Thoracic aorta (tissue), 2 donors: Measurements from ENCODE around the gene TOMM40L. TPM values are rescaled to one million over a fixed set of nuclear protein-coding genes. Genes with fewer than 3 reads are reported as not detected.
"Not testable (repeated sequence)": the region's sequence is repeated elsewhere in the genome, so short reads cannot be mapped to it uniquely, and the experiment has no call there.

Experiments
- ATAC-seq: fragments of 150-250 bp; one replicate; pipeline ENCODE4 v1.8.0; 2017; ENCODE audit warnings: low read depth; ENCODE audit not compliant: insufficient number of reproducible peaks, low FRiP score
- DNase-seq: peaks from one replicate; pipeline ENCODE4 v3.0.0-alpha.2; 2020; ENCODE audit warnings: low spot score
- H3K27ac ChIP-seq, 2 donors: fragments of 200-600 bp; sonication (generic); 1 replicate in 1 of 2; 2 replicates in 1 of 2; pipeline ENCODE4 v1.5.1; 2016; ENCODE audit warnings: mild to moderate bottlenecking in 2 of 2, moderate library complexity in 2 of 2
- H3K27me3 ChIP-seq: fragments of 200-600 bp; sonication (generic); replicated peaks from 2 replicates; pipeline ENCODE4 v1.6.0; 2016; ENCODE audit warnings: mild to moderate bottlenecking; ENCODE audit not compliant: insufficient read depth
- H3K36me3 ChIP-seq: fragments of 200-600 bp; sonication (generic); one replicate; pipeline ENCODE4 v1.5.1; 2016
- H3K4me1 ChIP-seq, 2 donors: fragments of 200-600 bp; sonication (generic); 1 replicate in 1 of 2; 2 replicates in 1 of 2; pipeline versions ENCODE4 v1.5.1 to v1.6.0; 2016; ENCODE audit warnings: low read depth in 2 of 2, mild to moderate bottlenecking in 1 of 2; ENCODE audit not compliant: control insufficient read depth in 1 of 2
- H3K4me3 ChIP-seq: fragments of 200-600 bp; sonication (generic); 2 replicates; pipeline ENCODE4 v1.5.1; 2016; ENCODE audit warnings: mild to moderate bottlenecking
- H3K9me3 ChIP-seq: fragments of 200-600 bp; sonication (generic); 2 replicates; pipeline ENCODE4 v1.5.1; 2016
- total RNA-seq, 2 donors: library from RNA; depleted of rRNA; stranded (reverse); fragments of >200 nt; gene quantifications; one replicate each; pipeline versions ENCODE4 v1.1.0 to v1.2.3, GENCODE V29; 2016
- TF ChIP-seq, protein P1 (sequence below): fragments of 200-600 bp; sonication (generic); IDR thresholded peaks from one replicate; pipeline ENCODE4 v1.5.1; 2019; ENCODE audit warnings: antibody characterized with exemption

Gene TOMM40L
- total RNA-seq, 2 donors from 2014 or later, result 12.8 to 13.4 TPM

DNA sequence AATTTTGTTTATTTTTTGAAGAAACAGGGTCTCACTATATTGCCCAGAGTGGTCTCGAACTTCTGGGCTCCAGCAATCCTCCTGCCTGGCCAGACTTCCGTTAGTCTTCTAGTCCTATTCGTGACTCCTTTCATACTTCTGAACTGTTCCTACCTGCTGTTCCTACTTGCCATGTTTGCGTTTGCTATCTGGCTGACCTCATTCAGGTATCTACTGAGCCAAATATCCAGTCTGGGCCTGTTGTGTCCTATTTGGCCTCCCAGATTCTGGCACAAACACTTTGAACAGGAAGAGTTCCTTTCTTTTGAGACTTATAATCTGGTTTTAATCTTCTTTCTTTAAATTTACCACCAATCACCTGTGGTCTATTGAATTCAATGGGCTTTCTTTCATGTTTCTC, 19.0 kb downstream of the TOMM40L start:
- H3K4me3 ChIP-seq, result no peak overlapping the region
- H3K27ac ChIP-seq, result no peak overlapping the region
- TF ChIP-seq, protein P1, sequence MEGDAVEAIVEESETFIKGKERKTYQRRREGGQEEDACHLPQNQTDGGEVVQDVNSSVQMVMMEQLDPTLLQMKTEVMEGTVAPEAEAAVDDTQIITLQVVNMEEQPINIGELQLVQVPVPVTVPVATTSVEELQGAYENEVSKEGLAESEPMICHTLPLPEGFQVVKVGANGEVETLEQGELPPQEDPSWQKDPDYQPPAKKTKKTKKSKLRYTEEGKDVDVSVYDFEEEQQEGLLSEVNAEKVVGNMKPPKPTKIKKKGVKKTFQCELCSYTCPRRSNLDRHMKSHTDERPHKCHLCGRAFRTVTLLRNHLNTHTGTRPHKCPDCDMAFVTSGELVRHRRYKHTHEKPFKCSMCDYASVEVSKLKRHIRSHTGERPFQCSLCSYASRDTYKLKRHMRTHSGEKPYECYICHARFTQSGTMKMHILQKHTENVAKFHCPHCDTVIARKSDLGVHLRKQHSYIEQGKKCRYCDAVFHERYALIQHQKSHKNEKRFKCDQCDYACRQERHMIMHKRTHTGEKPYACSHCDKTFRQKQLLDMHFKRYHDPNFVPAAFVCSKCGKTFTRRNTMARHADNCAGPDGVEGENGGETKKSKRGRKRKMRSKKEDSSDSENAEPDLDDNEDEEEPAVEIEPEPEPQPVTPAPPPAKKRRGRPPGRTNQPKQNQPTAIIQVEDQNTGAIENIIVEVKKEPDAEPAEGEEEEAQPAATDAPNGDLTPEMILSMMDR, result no peak
- no peaks in the 10 kb centered on the region for H3K9me3 ChIP-seq
- H3K27me3 ChIP-seq, result no peaks in the 10 kb centered on the region
- no peak for ATAC-seq
- no peaks in the 10 kb centered on the region for H3K36me3 ChIP-seq
- no peak for DNase-seq
- H3K4me1 ChIP-seq, result no peaks in the 10 kb centered on the region

DNA sequence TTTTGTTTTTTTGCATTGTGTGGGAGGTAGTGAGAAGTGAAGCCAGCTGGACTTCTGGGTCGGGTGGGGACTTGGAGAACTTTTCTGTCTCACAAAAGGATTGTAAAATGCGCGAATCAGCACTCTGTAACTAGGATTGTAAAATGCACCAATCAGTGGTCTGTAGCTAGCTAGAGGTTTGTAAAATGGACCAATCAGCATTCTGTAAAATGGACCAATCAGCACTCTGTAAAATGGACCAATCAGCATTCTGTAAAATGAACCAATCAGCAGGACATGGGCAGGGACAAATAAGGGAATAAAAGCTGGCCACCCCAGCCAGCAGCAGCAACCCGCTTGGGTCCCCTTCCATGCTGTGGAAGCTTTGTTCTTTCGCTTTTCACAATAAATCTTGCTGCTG, 24.2 kb downstream of the TOMM40L start:
- DNase-seq, H3K4me3 ChIP-seq: not testable (repeated sequence)

DNA sequence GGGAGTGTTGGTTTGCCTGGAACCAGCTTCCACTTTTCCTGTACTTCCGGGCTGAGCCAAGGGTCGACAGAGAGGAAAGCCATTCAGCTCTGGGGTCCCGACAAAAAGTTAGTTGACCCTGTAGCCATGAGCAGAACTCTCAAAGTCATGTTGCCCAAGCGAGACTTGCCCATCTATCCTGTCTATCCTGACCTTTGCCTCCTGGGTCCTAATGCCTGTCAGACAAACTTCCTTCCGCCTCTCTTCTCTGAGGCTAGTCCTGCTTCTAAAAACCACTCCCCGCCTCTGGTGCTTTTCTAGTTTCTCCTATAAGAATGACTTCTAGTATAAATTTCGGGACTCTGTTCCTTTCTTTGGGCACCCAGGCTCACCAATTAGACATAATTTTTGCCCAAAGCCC, 25.0 kb downstream of the TOMM40L start:
- Histone ChIP-seq H3K36me3 (no peaks in the 10 kb centered on the region), H3K27ac (no peak overlapping the region), H3K4me1 (no peaks in the 10 kb centered on the region), H3K9me3 (no peaks in the 10 kb centered on the region), H3K27me3 (no peaks in the 10 kb centered on the region), H3K4me3 (no peak overlapping the region)
- ATAC-seq, result no peak
- DNase-seq, result no peak
- TF ChIP-seq, protein P1, result no peak

More for the DNA sequence above, 24.2 kb downstream of the TOMM40L start:
- H3K36me3 ChIP-seq, H3K9me3 ChIP-seq, ATAC-seq, H3K27ac ChIP-seq, H3K27me3 ChIP-seq, H3K4me1 ChIP-seq: not testable (repeated sequence)

DNA sequence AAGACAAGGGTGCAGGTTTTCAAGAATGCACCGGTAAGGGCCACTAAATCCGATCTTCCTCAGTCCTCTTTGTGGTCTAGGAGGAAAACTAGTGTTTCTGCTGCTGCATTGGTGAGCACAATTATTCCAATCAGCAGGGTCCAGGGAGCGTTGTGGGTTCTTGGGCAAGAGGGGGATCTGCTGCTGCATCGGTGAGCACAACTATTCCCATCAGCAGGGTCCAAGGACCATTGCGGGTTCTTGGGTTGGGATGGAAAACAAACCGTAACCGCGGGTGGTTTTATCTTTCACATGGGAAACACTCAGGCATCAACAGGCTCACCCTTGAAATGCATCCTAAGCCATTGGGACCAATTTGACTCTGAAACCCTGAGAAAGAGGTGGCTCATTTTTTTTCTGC, 25.7 kb downstream of the TOMM40L start:
- H3K27me3 ChIP-seq, result no peaks in the 10 kb centered on the region
- DNase-seq (no peak), ATAC-seq (no peak)
- H3K4me1 ChIP-seq, result no peaks in the 10 kb centered on the region
- no peaks in the 10 kb centered on the region for H3K36me3 ChIP-seq
- H3K9me3 ChIP-seq, result peaks cover 2% of the 10 kb centered on the region
- H3K4me3 ChIP-seq, result no peak overlapping the region
- no peak overlapping the region for H3K27ac ChIP-seq
- TF ChIP-seq, protein P1, result no peak

- not testable (repeated sequence) for DNase-seq, H3K36me3 ChIP-seq, H3K27ac ChIP-seq, H3K4me3 ChIP-seq, ATAC-seq, H3K27me3 ChIP-seq
- peaks cover 0 to 12% of the 10 kb centered on the region in 2 donors for H3K4me1 ChIP-seq
- peaks cover 13% of the 10 kb centered on the region for H3K9me3 ChIP-seq
These were observed 29.4 kb downstream of the TOMM40L start for GRCh38 chr1:161255302-161255701.

DNA sequence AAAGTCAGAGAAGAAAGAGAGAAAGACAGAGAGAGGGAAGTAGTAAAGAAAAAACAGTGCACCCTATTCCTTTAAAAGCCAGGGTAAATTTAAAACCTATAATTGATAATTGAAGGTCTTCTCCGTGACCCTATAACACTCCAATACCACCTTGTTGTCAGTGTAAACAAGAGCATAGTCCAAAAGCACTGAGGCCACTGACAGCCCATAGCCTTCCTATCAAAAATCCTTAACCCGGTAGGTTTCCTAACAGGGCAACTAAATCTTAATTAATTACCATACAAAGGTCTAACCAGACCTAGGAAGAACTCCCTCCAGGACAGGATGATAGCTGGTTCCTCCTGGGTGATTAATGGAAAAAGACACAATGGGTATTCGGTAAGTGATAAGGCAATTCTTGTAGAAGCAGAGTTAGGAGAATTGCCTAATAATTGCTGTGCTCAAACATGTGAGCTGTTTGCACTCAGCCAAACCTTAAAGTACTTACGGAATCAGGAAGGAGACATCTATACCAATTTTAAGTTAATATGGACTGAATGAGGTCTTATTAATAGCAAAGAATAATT, 30.2 kb downstream of the TOMM40L start:
- not testable (repeated sequence) for ATAC-seq, DNase-seq, H3K27me3 ChIP-seq, H3K27ac ChIP-seq, H3K4me3 ChIP-seq, H3K36me3 ChIP-seq
- peaks cover 13% of the 10 kb centered on the region for H3K9me3 ChIP-seq
- peaks cover 0 to 12% of the 10 kb centered on the region in 2 donors for H3K4me1 ChIP-seq

- H3K4me1 ChIP-seq, result peaks cover 0 to 12% of the 10 kb centered on the region in 2 donors
- peaks cover 13% of the 10 kb centered on the region for H3K9me3 ChIP-seq
- not testable (repeated sequence) for H3K27me3 ChIP-seq, ATAC-seq, H3K4me3 ChIP-seq, H3K36me3 ChIP-seq, H3K27ac ChIP-seq, DNase-seq
These were observed 31.2 kb downstream of the TOMM40L start for GRCh38 chr1:161257109-161257508.
